GM23338 (cell line): ENCODE measurements around the gene CIRBP. TPM values are rescaled to one million over a fixed set of nuclear protein-coding genes. Genes with fewer than 3 reads are reported as not detected.

Experiments used
- ATAC-seq: fragments of 200-7000 bp; cut with Tn5 transposase; 3 replicates; pipeline ENCODE4 v1.9.1; 2020
- DNase-seq: peaks from one replicate; pipeline ENCODE4 v3.0.0-alpha.2; 2015; ENCODE audit warnings: low spot score
- H2AFZ ChIP-seq: fragments of 200-600 bp; sonication (generic); 2 replicates; pipeline ENCODE4 v1.8.0; 2016; ENCODE audit warnings: antibody characterized with exemption, mild to moderate bottlenecking, moderate library complexity
- H3F3A ChIP-seq: fragments of 200-600 bp; sonication (generic); replicated peaks from 2 replicates; pipeline ENCODE4 v1.8.0; 2017; ENCODE audit warnings: antibody characterized with exemption, mixed run types, low read depth
- H3K27ac ChIP-seq: fragments of 200-600 bp; sonication (generic); 2 replicates; pipeline ENCODE4 v1.6.1; 2016; ENCODE audit warnings: low read depth
- H3K27me3 ChIP-seq: fragments of 200-600 bp; sonication (generic); 2 replicates; pipeline ENCODE4 v1.8.0; 2016; ENCODE audit warnings: mild to moderate bottlenecking, mixed run types, moderate library complexity; ENCODE audit not compliant: insufficient read depth
- H3K36me3 ChIP-seq: fragments of 200-600 bp; sonication (generic); 2 replicates; pipeline ENCODE4 v1.8.0; 2016; ENCODE audit warnings: mild to moderate bottlenecking; ENCODE audit not compliant: insufficient read depth
- H3K4me1 ChIP-seq: fragments of 200-600 bp; sonication (generic); 2 replicates; pipeline ENCODE4 v1.8.0; 2016; ENCODE audit warnings: mild to moderate bottlenecking, moderate library complexity; ENCODE audit not compliant: insufficient read depth
- H3K4me2 ChIP-seq: fragments of 200-600 bp; sonication (generic); 2 replicates; pipeline ENCODE4 v1.7.1; 2017; ENCODE audit warnings: mixed run types
- H3K4me3 ChIP-seq: fragments of 200-600 bp; sonication (generic); 2 replicates; pipeline ENCODE4 v1.6.1; 2016; ENCODE audit warnings: mixed run types
- H3K79me2 ChIP-seq: fragments of 200-600 bp; sonication (generic); replicated peaks from 2 replicates; pipeline ENCODE4 v1.8.0; 2017; ENCODE audit warnings: mild to moderate bottlenecking; ENCODE audit not compliant: insufficient read depth
- H3K9me2 ChIP-seq: fragments of 200-600 bp; sonication (generic); 2 replicates; pipeline ENCODE4 v1.8.0; 2017; ENCODE audit not compliant: insufficient read depth
- H4K20me1 ChIP-seq: fragments of 200-600 bp; sonication (generic); replicated peaks from 2 replicates; pipeline ENCODE4 v1.8.0; 2017; ENCODE audit warnings: mild to moderate bottlenecking; ENCODE audit not compliant: insufficient read depth
- H3K27ac Mint-ChIP-seq: 2 replicates; pipeline ENCODE4 v1.8.0; 2020; ENCODE audit warnings: inconsistent platforms, mild to moderate bottlenecking, moderate library complexity, mixed read lengths
- H3K27me3 Mint-ChIP-seq: 3 replicates; pipeline ENCODE4 v1.8.0; 2022; ENCODE audit warnings: low read depth, mild to moderate bottlenecking, moderate library complexity, mixed read lengths, inconsistent platforms; ENCODE audit not compliant: insufficient read depth, poor library complexity
- H3K36me3 Mint-ChIP-seq: 3 replicates; pipeline ENCODE4 v1.8.0; 2021; ENCODE audit warnings: low read depth, mild to moderate bottlenecking, inconsistent platforms, moderate library complexity, mixed read lengths
- H3K4me1 Mint-ChIP-seq: 3 replicates; pipeline ENCODE4 v1.8.0; 2020; ENCODE audit warnings: mild to moderate bottlenecking, inconsistent platforms, mixed read lengths
- H3K4me3 Mint-ChIP-seq: 3 replicates; pipeline ENCODE4 v1.8.0; 2021; ENCODE audit warnings: moderate library complexity, mild to moderate bottlenecking, inconsistent platforms, mixed read lengths
- H3K9me3 Mint-ChIP-seq: 3 replicates; pipeline ENCODE4 v1.8.0; 2020; ENCODE audit warnings: moderate library complexity, mild to moderate bottlenecking, inconsistent platforms, mixed read lengths
- EZH2 ChIP-seq: fragments of 200-600 bp; sonication (generic); IDR thresholded peaks from one replicate; pipeline ENCODE4 v1.8.0; 2017; ENCODE audit warnings: antibody characterized with exemption, mild to moderate bottlenecking, low read depth; ENCODE audit not compliant: unreplicated experiment
- JUNB ChIP-seq: IDR thresholded peaks from one replicate; pipeline ENCODE4 v1.6.1; 2016; ENCODE audit warnings: antibody characterized with exemption; ENCODE audit not compliant: unreplicated experiment
- NANOG ChIP-seq: IDR thresholded peaks from 2 replicates; pipeline ENCODE4 v1.6.1; 2016; ENCODE audit warnings: antibody characterized with exemption, borderline replicate concordance
- POLR2AphosphoS5 ChIP-seq: IDR thresholded peaks from 2 replicates; pipeline ENCODE4 v1.6.1; 2016; ENCODE audit warnings: antibody characterized with exemption, low read depth
- REST ChIP-seq: IDR thresholded peaks from one replicate; pipeline ENCODE4 v1.6.1; 2018; ENCODE audit warnings: antibody characterized with exemption; ENCODE audit not compliant: unreplicated experiment
- STAT1 ChIP-seq: IDR thresholded peaks from one replicate; pipeline ENCODE4 v1.6.1; 2016; ENCODE audit warnings: antibody characterized with exemption; ENCODE audit not compliant: unreplicated experiment
- polyA plus RNA-seq: library from polyadenylated mRNA; unstranded; fragments of >200 nt; fragmentation: Nextera tagmentation; extraction: Ambion mirVana; gene quantifications from 2 replicates; pipeline ENCODE4 v1.2.1, GENCODE V29; 2016
- total RNA-seq: library from RNA; depleted of rRNA; stranded (reverse); fragments of >200 nt; shearing (Covaris generic); gene quantifications from 2 replicates; pipeline ENCODE4 v1.2.3, GENCODE V29; 2014
- TF ChIP-seq, protein P1 (sequence below): IDR thresholded peaks from 2 replicates; pipeline ENCODE4 v1.6.1; 2016; ENCODE audit warnings: antibody characterized with exemption

CIRBP gene
- total and polyA plus RNA-seq, 2 experiments from 2014 or later, result 153 to 202 TPM

DNA sequence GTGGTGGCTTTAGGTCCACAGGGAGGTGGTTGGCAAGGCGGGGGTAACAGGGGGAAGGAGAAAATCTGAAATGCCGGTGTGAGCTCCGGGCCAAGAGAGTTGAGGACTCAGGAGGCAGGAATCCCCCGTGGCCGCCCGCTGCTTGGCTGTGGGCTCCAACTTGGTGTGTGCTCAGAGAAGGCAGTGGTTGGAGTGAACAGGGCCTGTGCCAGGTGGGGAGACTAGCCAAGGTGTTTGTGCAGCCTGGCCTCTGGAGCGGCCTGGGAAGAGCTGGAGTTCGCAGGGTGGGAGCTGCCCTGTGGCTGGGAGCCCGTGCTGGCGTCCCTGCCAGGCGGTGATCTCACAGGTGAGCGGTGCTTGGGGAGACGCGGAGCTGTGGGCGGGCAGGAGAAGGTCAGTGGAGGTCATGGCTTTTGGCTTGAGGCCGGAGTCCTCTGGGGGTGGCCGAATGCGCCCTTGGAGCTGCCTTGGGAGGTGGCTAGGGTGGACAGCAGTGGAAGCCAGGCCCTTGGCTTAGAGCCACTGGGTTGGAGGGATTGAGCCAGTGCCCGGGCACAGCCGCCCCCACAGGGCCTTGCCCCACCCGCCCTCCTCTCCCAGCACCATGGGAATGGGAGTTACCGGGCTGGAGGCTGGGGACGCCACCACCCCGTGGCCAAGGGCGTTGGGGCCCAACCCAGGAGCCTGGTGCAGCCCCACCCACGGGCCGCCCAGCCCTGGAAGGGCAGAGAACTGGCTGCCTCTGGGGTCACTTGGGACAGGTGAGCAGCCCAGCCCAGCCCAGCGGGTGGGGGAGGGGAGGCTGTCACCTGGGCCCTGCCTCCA is 7.1 kb upstream of the CIRBP start (continued):
- TF ChIP-seq, protein P1, sequence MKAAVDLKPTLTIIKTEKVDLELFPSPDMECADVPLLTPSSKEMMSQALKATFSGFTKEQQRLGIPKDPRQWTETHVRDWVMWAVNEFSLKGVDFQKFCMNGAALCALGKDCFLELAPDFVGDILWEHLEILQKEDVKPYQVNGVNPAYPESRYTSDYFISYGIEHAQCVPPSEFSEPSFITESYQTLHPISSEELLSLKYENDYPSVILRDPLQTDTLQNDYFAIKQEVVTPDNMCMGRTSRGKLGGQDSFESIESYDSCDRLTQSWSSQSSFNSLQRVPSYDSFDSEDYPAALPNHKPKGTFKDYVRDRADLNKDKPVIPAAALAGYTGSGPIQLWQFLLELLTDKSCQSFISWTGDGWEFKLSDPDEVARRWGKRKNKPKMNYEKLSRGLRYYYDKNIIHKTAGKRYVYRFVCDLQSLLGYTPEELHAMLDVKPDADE, result no peak
- TF ChIP-seq NANOG, result no peak
- no peak for TF ChIP-seq STAT1
- TF ChIP-seq REST, result no peak

- H3K4me2 ChIP-seq, result peak overlapping the region; percentile 100
- H3K9me2 ChIP-seq, result no peaks in the 10 kb centered on the region
- Mint-ChIP-seq H3K27ac (peak overlapping the region; percentile 52; the same call in 1 of the 2 replicates), H3K36me3 (peaks cover 24% of the 10 kb centered on the region), H3K27me3 (peaks cover 43% of the 10 kb centered on the region), H3K4me1 (peaks cover 62% of the 10 kb centered on the region), H3K9me3 (peaks cover 2% of the 10 kb centered on the region; the same call in 2 of the 3 replicates), H3K4me3 (peak overlapping the region; percentile 66)
- peaks cover 58% of the 10 kb centered on the region for H3K4me1 ChIP-seq
- H3K36me3 ChIP-seq, result no peaks in the 10 kb centered on the region
- H2AFZ ChIP-seq, result no peak overlapping the region
- peaks cover 8% of the 10 kb centered on the region for H4K20me1 ChIP-seq
- TF ChIP-seq EZH2 (no peak), JUNB (no peak), POLR2AphosphoS5 (peak; percentile 27; the same call in 1 of the 2 replicates)
- ATAC-seq, result peak; percentile 0; the same call in 2 of the 3 replicates
- peak overlapping the region; percentile 95 for H3K4me3 ChIP-seq
- H3K27ac ChIP-seq, result 0 out of 2 replicates have a peak overlapping the region, but pooled peaks have one; percentile 50
- peaks cover 9% of the 10 kb centered on the region for H3K79me2 ChIP-seq
- H3F3A ChIP-seq, result peaks cover 55% of the 10 kb centered on the region
- DNase-seq, result peak; percentile 64
- peaks cover 6% of the 10 kb centered on the region; the same call in 1 of the 2 replicates for H3K27me3 ChIP-seq
Observed at GRCh38 chr19:1262623-1263123, 6.5 kb upstream of the CIRBP start.
